ENCODE data around the gene NLRP1. TPM values are rescaled to one million over a fixed set of nuclear protein-coding genes. Genes with fewer than 3 reads are reported as not detected.

Gene NLRP1
- total and polyA plus RNA-seq, 2 of the 13 experiments (the other 11 are each of a cell fraction or from before 2014, with no cell fraction given), result 3.4 to 3.7 TPM

- ChIA-PET POLR2A (no interaction called here), CTCF (ENCODE audit: low intra/inter-chr PET ratio, low total read pairs) (no interaction called here)
- no peaks in the 10 kb centered on the region for H3K9me3 ChIP-seq (ENCODE audit: low read length)
- H3K9ac ChIP-seq (ENCODE audit: insufficient read depth, low read depth, low read length), result no peak overlapping the region
- no peak overlapping the region for H3K27ac ChIP-seq (ENCODE audit: extremely low read length, insufficient read depth, low read length)
- in situ Hi-C loops (cut with HindIII; ENCODE audit: extremely low pct_ligation_motif_present, low pct_unique_long_range_greater_than_20kb), result loop anchor here (10.0 kb wide), 1 partner anchor 668 kb away; no protein-coding TSS in a partner anchor
- BruUV-seq (replicated peaks), result no TSS peak
- WGBS (ENCODE audit: low lambda C conversion rate), result 11% methylated on average over 2 of the region's 2 CpGs
- no peak overlapping the region for H3K4me2 ChIP-seq (ENCODE audit: low read depth, low read length)
- TF ChIP-seq UBTF (CRISPR knock-in tag; IDR thresholded peaks at IDR 0.05) (no peak), MEIS2 (CRISPR knock-in tag; IDR thresholded peaks at IDR 0.05) (no peak), ZNF451 (CRISPR knock-in tag; IDR thresholded peaks at IDR 0.05) (no peak), ZNF33A (CRISPR knock-in tag; IDR thresholded peaks at IDR 0.05; ENCODE audit: borderline replicate concordance) (no peak), ZNF770 (CRISPR knock-in tag; IDR thresholded peaks at IDR 0.05) (no peak), ZNF354B (CRISPR knock-in tag; IDR thresholded peaks at IDR 0.05) (no peak), TAF1 (CRISPR knock-in tag; IDR thresholded peaks at IDR 0.05) (no peak), ZNF337 (CRISPR knock-in tag; IDR thresholded peaks at IDR 0.05; ENCODE audit: borderline replicate concordance, low read depth) (no peak), THAP9 (CRISPR knock-in tag; IDR thresholded peaks at IDR 0.05; ENCODE audit: borderline replicate concordance) (no peak), TFDP2 (CRISPR knock-in tag; IDR thresholded peaks at IDR 0.05) (no peak), IKZF5 (CRISPR knock-in tag; IDR thresholded peaks at IDR 0.05) (no peak), ZNF383 (CRISPR knock-in tag; IDR thresholded peaks at IDR 0.05; ENCODE audit: borderline replicate concordance) (no peak), ZNF891 (CRISPR knock-in tag; IDR thresholded peaks at IDR 0.05) (no peak)
- peaks cover 1 to 7% of the 10 kb centered on the region in 2 experiments; a peak in 2 of 5 replicates for H3K27me3 ChIP-seq (ENCODE audit: control insufficient read depth in 1 of 2, insufficient read depth in 2 of 2, low read length in 2 of 2)
- no peaks in the 10 kb centered on the region for H3K79me2 ChIP-seq (ENCODE audit: insufficient read depth, low read length)
- H3K4me3 ChIP-seq (replicated peaks in 1 of 3; ENCODE audit: insufficient read depth in 1 of 3, low read depth in 2 of 3, low read length in 3 of 3), result no peak overlapping the region
- no peaks in the 10 kb centered on the region for H4K20me1 ChIP-seq (ENCODE audit: insufficient read depth, low read length)
- H3K36me3 ChIP-seq (replicated peaks in 1 of 2; ENCODE audit: control insufficient read depth in 1 of 2, insufficient read depth in 2 of 2, low read length in 2 of 2), result no peaks in the 10 kb centered on the region
- no peak overlapping the region for H2AFZ ChIP-seq (ENCODE audit: low read length)
- no peak for FAIRE-seq
- H3K4me1 ChIP-seq (ENCODE audit: insufficient read depth, low read length), result no peaks in the 10 kb centered on the region
- intact Hi-C loops (cut with micrococcal nuclease; ENCODE audit: unreplicated experiment), result no loop called here
- ATAC-seq, result no peak
- DNase-seq (ENCODE audit: low spot score), result no peak
These were observed 12.1 kb upstream of the NLRP1 start for GRCh38 chr17:5596421-5596820.

Data from HepG2 (cell line).